K562 (cell line): ENCODE results near the gene DNAJC17. TPM values are rescaled to one million over a fixed set of nuclear protein-coding genes. Genes with fewer than 3 reads are reported as not detected.
A peak's percentile ranks its signal among the peaks of the same experiment; 100 is the strongest.

ENCODE experiments used
- ARHGAP35 ChIP-seq: fragments of 450-650 bp; IDR thresholded peaks from 2 replicates; pipeline ENCODE4 v1.6.1; 2018; ENCODE audit not compliant: partially characterized antibody
- CC2D1A ChIP-seq: fragments of 450-650 bp; IDR thresholded peaks from 2 replicates; pipeline ENCODE4 v1.6.1; 2017; ENCODE audit warnings: mild to moderate bottlenecking
- E2F1 ChIP-seq: sonication (generic); formaldehyde crosslinking; IDR thresholded peaks from 2 replicates; pipeline ENCODE4 v1.8.1; 2023; ENCODE audit warnings: mild to moderate bottlenecking, missing genetic modification reagents, moderate library complexity
- GTF2B ChIP-seq: IDR thresholded peaks from 2 replicates; pipeline ENCODE4 v1.6.1; 2011; ENCODE audit not compliant: insufficient read length; ENCODE audit errors: extremely low read depth
- HDGF ChIP-seq: fragments of 450-650 bp; IDR thresholded peaks from 2 replicates; pipeline ENCODE4 v1.6.1; 2016
- HNRNPL ChIP-seq: fragments of 200-400 bp; formaldehyde crosslinking; IDR thresholded peaks from 2 replicates; pipeline ENCODE4 v1.6.1; 2017; ENCODE audit warnings: low read depth, mild to moderate bottlenecking, low read length
- NFATC3 ChIP-seq: fragments of 450-650 bp; IDR thresholded peaks from 2 replicates; pipeline ENCODE4 v1.6.1; 2017; ENCODE audit warnings: mild to moderate bottlenecking
- NRF1 ChIP-seq, 2 experiments: fragments of 450-650 bp; IDR thresholded peaks in 1 of 2; conservative IDR thresholded peaks in 1 of 2; 2 replicates each; pipeline ENCODE4 v1.6.1; 2014; ENCODE audit warnings: mild to moderate bottlenecking in 2 of 2
- PHF8 ChIP-seq: fragments of 200-600 bp; sonication (generic); IDR thresholded peaks from 2 replicates; pipeline ENCODE4 v1.6.1; 2012; ENCODE audit warnings: mixed run types, mild to moderate bottlenecking, inconsistent platforms, low read length, moderate library complexity, borderline replicate concordance
- PRDM10 ChIP-seq: fragments of 450-650 bp; IDR thresholded peaks from 2 replicates; pipeline ENCODE4 v1.6.1; 2018; ENCODE audit not compliant: partially characterized antibody
- SMAD3 ChIP-seq: fragments of 450-650 bp; formaldehyde crosslinking; conservative IDR thresholded peaks from 2 replicates; pipeline ENCODE4 v1.4.0; 2020; ENCODE audit warnings: mild to moderate bottlenecking
- SNRNP70 ChIP-seq: fragments of 200-400 bp; formaldehyde crosslinking; optimal IDR thresholded peaks from 2 replicates; pipeline ENCODE3; 2017; ENCODE audit warnings: low read depth, low read length
- ZFX ChIP-seq: sonication (generic); formaldehyde crosslinking; IDR thresholded peaks from 2 replicates; pipeline ENCODE4 v1.8.0; 2022; ENCODE audit warnings: mild to moderate bottlenecking, missing genetic modification reagents, moderate library complexity
- ZZZ3 ChIP-seq: fragments of 450-650 bp; IDR thresholded peaks from 2 replicates; pipeline ENCODE4 v1.6.1; 2016; ENCODE audit warnings: antibody characterized with exemption, mild to moderate bottlenecking, moderate library complexity
- polyA plus RNA-seq, 8 experiments: library from polyadenylated mRNA; depleted of rRNA in 4 of 8; stranded (reverse) in 5 of 8; unstranded in 3 of 8; fragments of >200 nt; fragmentation: Nextera tagmentation in 2 of 8; fragmentation: Illumina TruSeq in 1 of 8; extraction: Ambion mirVana in 2 of 8; extraction: Trizol in 1 of 8; gene quantifications; 2 replicates each; pipeline versions ENCODE4 v1.2.1 to v1.2.3, GENCODE V29; 2011 to 2014; ENCODE audit warnings: inconsistent platforms in 1 of 8, missing spikeins in 1 of 8
- total RNA-seq, 7 experiments: library from RNA; depleted of rRNA in 6 of 7; stranded (reverse); fragments of >200 nt in 6 of 7; fragmentation: Illumina TruSeq in 2 of 7; extraction: Trizol in 2 of 7; gene quantifications; 2 replicates each; pipeline versions ENCODE4 v1.2.1 to v1.2.3, GENCODE V29; 2011 to 2021; ENCODE audit warnings: low replicate concordance in 1 of 7

Gene DNAJC17
- total and polyA plus RNA-seq, 9 of the 15 experiments (the other 6 are each of a cell fraction or from before 2014, with no cell fraction given) = 2.4 to 79.4 (median 44.2) TPM

- TF ChIP-seq SMAD3 (CRISPR knock-in tag) (no peak), HNRNPL (0 out of 2 replicates have a peak, but pooled peaks have one; percentile 11), SNRNP70 (no peak), PHF8 (peak; percentile 43; the same call in 1 of the 2 replicates), PRDM10 (no peak), HDGF (no peak), ZFX (CRISPR knock-in tag) (peak; percentile 70), CC2D1A (no peak), NFATC3 (no peak), NRF1 (conservative IDR thresholded peaks at IDR 0.05 in 1 of 2, IDR thresholded peaks at IDR 0.05 in 1 of 2) (peak; percentile 73 to 78), ARHGAP35 (no peak), E2F1 (CRISPR knock-in tag) (no peak), GTF2B (no peak), ZZZ3 (no peak)
- TF ChIP-seq, all 486 proteins: peak for 27
Observed at GRCh38 chr15:40843885-40844695, 36.8 kb upstream of the DNAJC17 start, which contains the start of gene SPINT1 (continued).
